ENCODE results near the gene LINC00305. TPM values are rescaled to one million over a fixed set of nuclear protein-coding genes. Genes with fewer than 3 reads are reported as not detected.

LINC00305 gene
- total RNA-seq = not detected

GRCh38 chr18:64148988-64149387 lies at the start of gene LINC00305:
Gene LINC00305, minus strand, starts transcription at chr18:64149088.
- ChIA-PET POLR2A (no interaction called here), CTCF (no interaction called here)

DNA sequence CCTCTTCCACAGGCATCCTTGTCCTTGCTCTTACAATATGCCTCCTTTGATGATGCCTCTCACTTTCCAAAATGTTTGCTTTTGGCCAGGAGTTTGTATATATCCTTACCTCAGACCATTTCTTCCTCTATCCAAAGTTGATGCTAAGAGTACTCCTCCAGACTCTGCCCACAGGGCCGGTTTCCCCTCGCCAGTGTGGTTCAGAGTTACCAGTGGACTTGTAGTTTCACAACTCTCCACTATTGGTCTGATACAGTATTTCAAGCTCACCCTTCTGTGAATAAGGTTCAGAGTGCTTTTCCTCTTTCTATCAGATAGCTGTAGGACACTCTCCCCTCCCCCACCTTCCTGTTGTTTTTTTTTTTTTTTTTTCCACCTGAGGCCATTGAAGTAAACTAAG lies 42.2 kb upstream of the LINC00305 start:
- CTCF ChIA-PET = no interaction called here
- POLR2A ChIA-PET = no interaction called here

- POLR2A ChIA-PET = no interaction called here
- CTCF ChIA-PET = no interaction called here
Measured at GRCh38 chr18:64185987-64186386, 37.1 kb upstream of the LINC00305 start.

DNA sequence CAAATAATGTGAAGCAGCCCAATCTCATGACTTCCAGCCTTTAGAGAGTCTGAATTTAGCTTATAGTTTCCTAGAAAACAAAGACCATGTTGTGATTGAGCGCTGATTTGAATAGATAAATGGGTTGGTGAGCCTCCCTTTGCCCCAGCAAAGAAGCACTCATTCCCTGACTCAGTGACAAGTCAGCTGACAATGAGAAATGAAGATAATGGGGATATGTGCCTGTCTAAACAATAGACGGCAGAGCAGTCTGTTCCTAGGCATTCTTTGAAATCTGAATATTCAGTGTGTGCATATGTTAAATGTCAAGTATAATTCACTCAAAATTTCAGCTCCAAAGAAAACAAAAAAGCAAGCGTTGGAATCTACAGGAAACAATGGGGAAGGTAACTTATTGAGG lies 34.8 kb upstream of the LINC00305 start:
- POLR2A ChIA-PET = no interaction called here
- CTCF ChIA-PET = no interaction called here

GRCh38 chr18:64180617-64181016 lies 31.7 kb upstream of the LINC00305 start:
- POLR2A ChIA-PET = no interaction called here
- CTCF ChIA-PET = no interaction called here

DNA sequence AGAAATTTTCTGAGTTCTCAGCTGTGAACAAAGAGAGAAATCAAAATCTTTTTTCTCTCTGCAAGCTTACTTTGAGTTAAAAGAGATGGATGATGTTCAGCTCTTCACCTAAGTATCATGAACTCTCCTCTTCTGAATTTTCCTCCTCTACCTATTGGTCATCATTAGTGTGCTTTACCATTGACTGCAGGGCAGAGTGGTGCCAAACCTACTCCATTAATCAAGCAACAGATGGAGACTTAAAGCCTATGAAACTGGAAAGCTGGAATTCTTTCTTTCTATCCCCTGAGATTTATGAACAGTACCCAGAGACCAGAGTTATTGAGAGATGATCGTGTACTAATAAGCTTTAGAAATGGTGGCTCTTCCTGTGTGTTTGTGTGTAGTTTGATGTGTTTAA lies 31.3 kb upstream of the LINC00305 start:
- ChIA-PET POLR2A (no interaction called here), CTCF (no interaction called here)

- CTCF ChIA-PET = no interaction called here
Measured at GRCh38 chr18:64179556-64180080, 30.7 kb upstream of the LINC00305 start.

DNA sequence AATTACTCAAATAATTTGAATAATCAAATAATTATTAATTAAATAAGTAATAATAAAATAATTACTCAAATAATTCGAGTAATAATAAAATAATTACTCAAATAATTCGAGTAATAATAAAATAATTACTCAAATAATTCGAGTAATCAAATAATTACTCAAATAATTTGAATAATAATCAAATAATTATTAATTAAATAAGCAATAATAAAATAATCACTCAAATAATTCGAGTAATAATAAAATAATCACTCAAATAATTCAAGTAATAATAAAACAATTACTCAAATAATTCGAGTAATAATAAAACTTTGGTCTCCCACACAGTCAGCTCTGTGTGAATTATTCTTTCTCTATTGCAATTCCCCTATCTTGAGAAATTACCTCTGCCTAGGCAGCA lies 30.0 kb upstream of the LINC00305 start:
- ChIA-PET CTCF (no interaction called here), POLR2A (no interaction called here)

More at GRCh38 chr18:64179556-64180080, 30.7 kb upstream of the LINC00305 start:
- POLR2A ChIA-PET = no interaction called here

- ChIA-PET POLR2A (no interaction called here), CTCF (no interaction called here)
Measured at GRCh38 chr18:64175432-64175831, 26.5 kb upstream of the LINC00305 start.

DNA sequence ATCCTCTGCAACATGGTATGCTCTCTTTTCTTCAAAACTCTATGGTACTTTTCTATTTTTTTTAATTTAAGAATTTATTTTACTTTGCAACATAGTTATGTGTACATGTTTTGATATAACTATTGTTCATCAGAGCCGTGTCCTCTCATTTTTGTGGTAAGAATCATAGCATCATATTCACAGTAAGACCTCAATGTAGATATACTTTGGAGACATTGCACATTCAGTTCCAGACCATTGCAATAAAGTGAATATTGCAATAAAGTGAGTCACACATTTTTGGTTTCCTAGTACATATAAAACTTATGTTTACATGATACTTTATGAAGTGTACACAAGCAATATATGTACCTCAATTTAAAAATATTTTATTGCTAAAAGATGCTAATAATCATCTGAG lies 22.7 kb upstream of the LINC00305 start:
- POLR2A ChIA-PET = no interaction called here
- CTCF ChIA-PET = no interaction called here

DNA sequence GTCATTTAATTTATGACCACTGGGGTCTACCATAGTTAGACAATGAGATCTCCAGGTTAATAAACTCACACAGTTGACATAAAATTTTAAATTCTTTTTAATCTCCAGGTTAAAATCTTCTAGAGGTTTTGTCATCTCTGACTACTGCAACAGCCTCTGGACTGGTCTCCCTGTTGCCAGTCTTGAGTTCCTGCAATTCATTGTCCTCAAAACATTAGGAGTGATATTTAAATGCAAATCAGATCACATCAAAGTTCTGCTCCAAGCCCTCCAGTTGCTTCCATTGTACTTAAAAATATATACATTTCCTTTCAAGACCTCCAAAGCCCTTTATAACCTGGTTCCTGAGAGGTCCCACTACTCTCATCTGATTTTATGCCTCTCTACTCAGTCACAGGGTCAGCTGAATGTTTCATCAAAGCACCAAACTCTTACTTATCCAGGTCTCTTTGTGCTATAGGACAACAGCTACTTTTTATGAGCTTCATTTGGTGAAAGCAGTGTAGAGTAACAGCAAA lies 18.6 kb upstream of the LINC00305 start:
- CTCF ChIA-PET = no interaction called here
- POLR2A ChIA-PET = no interaction called here

DNA sequence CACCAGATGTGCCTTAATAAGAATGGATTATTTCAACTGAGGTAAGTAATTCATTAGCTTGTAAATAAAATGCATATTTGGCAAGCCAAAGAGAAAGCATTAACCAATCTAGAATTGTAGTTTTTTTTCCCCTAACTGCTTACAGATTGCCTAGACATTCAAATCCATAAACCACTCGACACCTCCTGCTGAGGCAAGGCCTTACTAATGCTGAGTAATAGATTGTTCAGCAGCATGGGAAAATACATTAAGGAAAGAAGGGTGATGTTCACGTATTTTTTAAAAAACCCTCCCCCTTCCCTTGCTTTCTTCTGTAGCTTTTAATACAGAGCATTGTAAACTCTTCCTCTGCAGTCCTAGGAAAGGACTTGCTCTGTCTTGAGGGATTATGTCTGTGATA lies 17.0 kb upstream of the LINC00305 start:
- POLR2A ChIA-PET = no interaction called here

DNA sequence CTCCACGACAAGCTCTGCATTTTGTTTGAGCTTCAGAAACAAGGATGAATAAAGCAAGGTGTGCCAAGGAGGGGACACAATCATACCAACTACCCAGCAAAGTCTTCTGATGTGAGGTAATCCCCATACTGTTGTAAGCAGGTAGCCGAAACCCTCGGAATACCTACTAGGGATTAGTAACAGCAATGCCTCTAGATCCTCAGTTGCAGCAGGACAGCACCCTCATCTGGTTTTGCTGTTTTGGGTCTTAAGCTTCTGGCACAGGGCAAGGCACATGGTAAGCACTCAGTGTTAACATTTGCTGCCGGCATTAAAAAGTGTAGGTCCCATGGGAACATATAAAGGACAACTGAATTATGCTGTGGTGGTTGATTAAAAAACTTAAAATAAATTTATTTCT lies 16.0 kb upstream of the LINC00305 start:
- CTCF ChIA-PET = no interaction called here

More for the DNA sequence above, 17.0 kb upstream of the LINC00305 start:
- CTCF ChIA-PET = no interaction called here

GRCh38 chr18:64149916-64150438 lies 1.1 kb upstream of the LINC00305 start:
- POLR2A ChIA-PET = no interaction called here
- CTCF ChIA-PET = no interaction called here

More for the DNA sequence above, 16.0 kb upstream of the LINC00305 start:
- POLR2A ChIA-PET = no interaction called here

GRCh38 chr18:64142904-64143303 lies 6.0 kb downstream of the LINC00305 start:
- ChIA-PET POLR2A (no interaction called here), CTCF (no interaction called here)

DNA sequence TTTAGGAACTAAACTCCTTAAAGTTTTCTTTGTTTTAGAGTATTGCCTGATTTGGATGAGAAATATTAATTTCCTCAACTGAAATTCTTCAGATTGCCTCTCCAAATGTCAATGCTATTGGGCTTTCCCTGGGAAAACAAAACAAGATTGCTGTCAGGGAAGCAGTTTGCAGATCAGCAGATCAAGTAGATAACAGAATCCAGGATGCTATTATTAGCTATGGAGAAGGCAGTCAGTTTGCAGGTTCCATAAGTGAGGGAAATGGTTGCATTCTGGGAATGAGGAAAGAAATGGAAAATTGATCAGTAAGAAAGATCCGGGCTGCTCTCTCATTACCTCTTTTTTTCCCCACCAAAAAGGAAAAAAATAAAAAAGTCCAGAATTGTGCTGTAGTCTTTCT lies 11.0 kb downstream of the LINC00305 start:
- CTCF ChIA-PET = no interaction called here
- POLR2A ChIA-PET = no interaction called here

DNA sequence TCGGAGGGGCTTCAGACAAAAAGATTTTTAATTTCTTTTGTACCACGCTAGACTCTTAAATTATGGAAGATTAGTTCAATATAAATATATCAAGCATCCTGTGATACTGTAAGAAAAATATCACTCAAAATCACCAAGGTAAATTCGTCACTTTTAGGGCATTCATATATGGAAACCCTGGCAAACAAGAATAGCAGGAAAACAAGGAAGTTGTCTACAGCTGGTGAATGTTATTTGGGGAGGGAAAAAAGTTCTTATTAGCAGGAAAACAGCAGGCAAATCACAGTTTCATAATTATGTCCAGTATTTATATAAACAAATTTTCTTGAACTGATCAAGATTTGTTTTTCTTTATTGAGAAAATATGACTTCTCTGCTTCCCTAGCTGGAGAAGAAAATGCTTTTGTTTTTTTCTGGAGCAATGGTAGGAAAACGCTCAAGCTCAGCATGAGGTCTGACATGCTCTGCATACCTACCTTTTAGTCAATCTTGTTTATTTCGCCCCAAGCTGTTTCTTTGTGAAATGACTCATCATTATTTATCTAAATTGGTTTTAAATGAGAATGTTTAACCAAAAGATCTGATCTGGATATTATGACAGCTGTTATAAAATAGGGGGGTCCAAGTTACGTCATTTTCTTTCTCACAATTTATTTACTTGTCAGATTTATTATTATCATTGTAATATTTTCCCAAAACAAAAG lies 14.7 kb downstream of the LINC00305 start:
- ChIA-PET POLR2A (no interaction called here), CTCF (no interaction called here)

DNA sequence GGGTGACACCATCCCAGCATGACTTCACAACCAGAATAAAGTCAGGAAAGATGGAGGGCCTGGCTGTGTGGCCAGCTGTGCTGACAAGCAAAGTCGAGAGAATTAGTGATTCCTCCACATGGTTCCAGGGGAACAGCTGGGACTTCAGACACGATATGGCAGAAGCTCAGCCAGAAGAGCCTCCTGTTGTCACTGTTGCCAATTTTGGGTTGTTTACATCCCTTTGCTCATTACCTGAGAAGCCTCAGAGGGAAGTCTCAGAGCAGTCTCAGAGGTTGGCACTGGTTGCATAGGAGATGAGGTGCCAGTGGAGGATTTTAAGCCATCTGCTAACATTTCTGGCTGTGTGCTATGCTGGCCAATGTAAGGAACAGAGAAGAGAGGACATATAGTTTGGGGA lies 16.0 kb downstream of the LINC00305 start:
- ChIA-PET POLR2A (no interaction called here), CTCF (no interaction called here)

GRCh38 chr18:64131314-64131713 lies 17.6 kb downstream of the LINC00305 start:
- ChIA-PET POLR2A (no interaction called here), CTCF (no interaction called here)

GRCh38 chr18:64127172-64127571 lies 21.7 kb downstream of the LINC00305 start:
- CTCF ChIA-PET = no interaction called here
- POLR2A ChIA-PET = no interaction called here

- CTCF ChIA-PET = no interaction called here
- POLR2A ChIA-PET = interaction anchor here (0.6 kb wide), 1 partner anchor 337 kb away, joined by 4 read pairs; no protein-coding TSS in a partner anchor
Measured at GRCh38 chr18:64119916-64120315, 29.0 kb downstream of the LINC00305 start.

GRCh38 chr18:64118406-64118805 lies 30.5 kb downstream of the LINC00305 start:
- ChIA-PET POLR2A (no interaction called here), CTCF (no interaction called here)

All from activated CD8-positive, alpha-beta memory T cell treated with anti-CD3 and anti-CD28 coated beads for 36 hours (primary cell).